Measurements from ENCODE around the gene STAT5B. TPM values are rescaled to one million over a fixed set of nuclear protein-coding genes. Genes with fewer than 3 reads are reported as not detected.

STAT5B gene
- 21.1 TPM in 2 replicates for total RNA-seq (ENCODE audit: low replicate concordance)

DNA sequence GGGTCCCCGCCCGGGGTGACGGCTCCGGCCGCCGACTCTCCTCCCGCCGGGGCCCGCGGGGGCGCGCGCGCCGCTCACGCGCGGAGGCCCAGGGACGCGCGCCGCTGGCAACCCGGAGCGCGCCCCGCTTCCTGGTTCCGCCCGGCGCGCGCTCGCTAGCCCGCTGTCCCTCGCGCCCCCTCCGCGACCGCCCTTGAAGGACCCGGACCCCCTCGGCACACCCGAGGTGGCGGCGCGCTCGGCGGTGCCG lies at the start of gene STAT5B:
Gene STAT5B (minus strand): TSS at position 33 of the 250 bp plus-strand sequence. CDS start 44,264 bp downstream, outside the sequence.

DNA sequence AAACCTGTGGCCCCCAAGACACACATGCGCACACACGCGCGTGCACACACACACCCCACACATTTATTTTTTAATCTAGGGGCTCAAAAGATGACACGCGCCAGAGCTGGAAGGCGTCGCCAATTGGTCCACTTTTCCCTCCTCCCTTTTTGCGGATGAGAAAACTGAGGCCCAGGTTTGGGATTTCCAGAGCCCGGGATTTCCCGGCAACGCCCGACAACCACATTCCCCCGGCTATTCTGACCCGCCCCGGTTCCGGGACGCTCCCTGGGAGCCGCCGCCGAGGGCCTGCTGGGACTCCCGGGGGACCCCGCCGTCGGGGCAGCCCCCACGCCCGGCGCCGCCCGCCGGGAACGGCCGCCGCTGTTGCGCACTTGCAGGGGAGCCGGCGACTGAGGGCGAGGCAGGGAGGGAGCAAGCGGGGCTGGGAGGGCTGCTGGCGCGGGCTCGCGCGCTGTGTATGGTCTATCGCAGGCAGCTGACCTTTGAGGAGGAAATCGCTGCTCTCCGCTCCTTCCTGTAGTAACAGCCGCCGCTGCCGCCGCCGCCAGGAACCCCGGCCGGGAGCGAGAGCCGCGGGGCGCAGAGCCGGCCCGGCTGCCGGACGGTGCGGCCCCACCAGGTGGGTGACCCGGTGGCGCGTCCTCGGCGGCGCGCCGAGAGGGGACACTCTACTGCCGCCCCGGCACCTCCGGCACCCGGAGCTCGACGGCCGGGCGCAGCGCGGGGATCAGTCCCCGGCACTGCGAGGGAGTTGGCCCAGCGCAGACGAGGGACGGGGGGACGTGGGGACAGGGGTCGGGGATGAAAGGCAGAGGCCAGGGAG lies 12.0 kb upstream of the STAT5B start, which contains the start of gene STAT5A:
Gene STAT5A (plus strand): TSS at position 522 of the 826 bp plus-strand sequence. CDS start 914 bp downstream, outside the sequence.

DNA sequence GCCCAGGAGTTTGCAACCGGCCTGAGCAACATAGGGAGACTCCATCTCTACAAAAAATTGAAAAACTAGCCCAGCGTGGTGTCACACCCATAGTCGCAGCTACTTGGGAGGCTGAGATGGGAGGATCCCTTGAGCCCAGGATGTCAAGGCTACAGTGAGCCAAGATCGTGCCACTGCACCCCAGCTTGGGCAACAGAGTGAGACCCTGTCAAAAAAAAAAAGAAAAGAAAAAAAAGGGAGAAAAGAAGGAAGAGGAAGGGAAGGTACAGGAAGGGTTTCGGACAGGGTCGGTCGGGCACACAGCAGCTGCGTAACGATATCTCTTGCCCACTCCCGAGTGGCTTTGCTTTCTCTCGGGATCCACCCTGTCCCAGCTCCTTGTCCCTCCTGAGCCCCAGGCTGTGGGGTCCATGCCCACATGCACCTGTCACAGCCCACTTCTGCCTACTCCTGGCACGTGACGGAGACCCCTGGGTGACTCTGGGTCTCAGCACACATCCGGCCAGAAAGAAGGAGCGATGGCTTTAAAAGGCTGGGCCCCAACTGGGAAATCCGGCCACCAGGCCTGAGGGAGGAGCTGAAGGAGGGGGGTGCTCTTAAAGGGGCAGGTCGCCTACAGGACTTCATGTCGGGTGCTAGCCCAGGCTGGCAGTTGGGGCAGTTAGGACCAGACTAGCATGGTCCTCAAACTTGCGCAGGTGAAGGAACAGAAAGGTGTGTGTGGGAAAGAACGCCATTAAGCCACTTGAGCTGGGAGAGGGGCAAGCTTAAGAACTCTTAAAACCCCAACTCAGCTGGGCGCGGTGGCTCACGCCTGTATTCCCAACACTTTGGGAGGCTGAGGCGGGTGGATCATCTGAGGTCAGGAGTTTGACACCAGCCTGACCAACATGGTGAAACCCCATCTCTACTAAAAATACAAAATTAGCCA lies 82.0 kb downstream of the STAT5B start, which contains the start of gene GHDC:
Gene GHDC (minus strand): TSS at position 526 of the 931 bp plus-strand sequence. CDS start 913 bp downstream, outside the sequence.

DNA sequence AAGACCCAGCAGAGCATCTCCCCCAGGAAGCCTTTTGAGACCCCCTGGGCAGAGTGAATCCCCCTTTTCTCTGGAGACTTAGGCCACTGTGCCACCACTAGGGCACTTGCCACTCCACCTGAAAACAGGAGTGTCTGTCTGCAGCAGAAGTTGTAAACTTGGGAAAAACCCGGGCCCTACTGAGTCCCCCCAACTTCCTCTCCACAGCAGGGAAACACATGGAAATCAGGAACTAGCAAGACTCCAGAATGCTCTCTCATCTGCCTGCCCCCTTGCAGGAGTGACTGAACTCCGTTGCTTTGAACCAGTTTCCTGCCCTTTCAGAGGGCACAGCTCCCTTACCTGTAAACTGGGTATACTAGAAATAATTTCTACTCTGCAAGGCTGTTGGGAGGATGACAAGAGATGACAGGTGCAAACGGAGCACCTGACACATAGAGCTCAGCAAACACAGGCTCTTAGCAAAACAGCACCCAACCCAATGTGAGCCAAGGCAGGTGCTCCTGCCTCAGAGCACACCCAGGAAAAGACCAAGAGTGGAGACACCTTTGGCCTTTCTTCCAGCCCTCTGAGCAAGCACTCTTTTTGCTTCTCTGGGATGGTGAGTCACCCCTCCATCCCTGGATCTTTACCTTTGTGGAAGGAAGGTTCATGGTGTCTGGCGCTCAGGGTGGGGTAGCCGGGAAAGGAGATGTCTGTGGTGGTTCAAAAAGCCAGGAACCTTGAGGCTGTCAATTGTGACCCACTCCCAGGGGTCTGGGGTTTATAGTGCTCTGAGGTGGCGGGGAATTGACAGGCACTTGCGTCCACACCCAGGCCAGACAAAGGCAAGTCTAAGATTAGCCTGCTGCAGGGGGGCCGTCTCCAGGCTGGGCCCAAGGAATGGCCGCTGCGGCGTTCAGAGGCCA lies 91.2 kb downstream of the STAT5B start, which contains the start of gene HCRT:
Gene HCRT (minus strand): TSS at position 740 of the 908 bp plus-strand sequence. CDS start 87 bp downstream, at position 653.

DNA sequence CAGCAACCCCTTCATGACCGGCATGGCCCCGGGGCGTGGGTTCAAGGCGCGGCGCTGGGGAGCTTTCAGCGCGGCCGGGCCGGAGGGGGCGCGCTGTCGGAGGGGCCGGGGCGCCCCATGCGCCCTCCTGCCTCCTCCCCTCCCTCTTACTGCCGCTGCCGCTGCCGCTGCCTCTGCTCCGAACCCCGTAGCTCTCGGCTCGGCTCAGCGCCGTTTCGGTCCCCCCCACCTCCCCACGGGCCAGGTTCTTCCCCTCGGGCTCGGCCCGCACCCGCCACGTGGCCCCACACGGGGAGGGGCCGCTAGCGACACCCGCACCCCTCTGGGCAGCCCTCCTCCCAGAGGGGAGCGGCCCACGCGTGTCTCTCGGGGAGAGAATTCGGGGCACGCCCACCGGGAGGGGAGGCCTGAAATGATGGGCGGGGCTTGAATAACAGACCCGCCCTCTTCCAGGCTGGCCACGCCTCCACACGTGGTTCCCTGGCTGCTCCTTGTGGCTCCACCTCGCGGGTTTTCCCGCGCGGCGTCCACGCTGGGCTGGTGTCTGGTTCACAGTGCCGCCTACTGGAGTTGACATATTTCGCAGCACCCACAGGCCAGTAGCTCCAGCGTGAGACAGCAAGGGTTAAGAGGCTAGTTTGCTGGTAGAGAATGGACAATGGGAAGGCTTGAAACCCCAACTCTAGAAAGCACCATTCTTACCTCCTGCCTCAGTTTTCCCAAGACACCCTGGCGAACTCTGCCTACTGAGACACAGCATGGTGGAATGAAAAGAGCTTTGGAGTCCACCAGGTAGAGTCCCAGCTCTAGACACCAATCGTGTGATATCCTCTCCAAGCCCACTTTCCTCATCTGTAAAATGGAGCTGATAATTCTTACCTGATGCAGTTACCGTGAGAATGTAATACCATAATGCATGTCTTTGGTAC lies 95.0 kb downstream of the STAT5B start, which contains the start of gene KCNH4:
Gene KCNH4 (minus strand): TSS at position 221 of the 929 bp plus-strand sequence. CDS start 197 bp downstream, at position 24.

Other genes starting within 250 kb of the STAT5B start
- gene C17orf113, start 225.8 kb downstream of the STAT5B start, total RNA-seq (ENCODE audit: low replicate concordance): under 0.01 and 0.15 TPM in 2 replicates
- gene ZNF385C, start 177.9 kb downstream of the STAT5B start, total RNA-seq (ENCODE audit: low replicate concordance): under 0.01 TPM in 1 of 2 replicates, not detected in the other
- gene DHX58, start 163.7 kb downstream of the STAT5B start, total RNA-seq (ENCODE audit: low replicate concordance): 5.9 and 15.3 TPM in 2 replicates
- 5.6 and 11.1 TPM in 2 replicates for gene KAT2A, start 155.0 kb downstream of the STAT5B start, total RNA-seq (ENCODE audit: low replicate concordance)
- not detected in 2 replicates for gene HSPB9, start 153.6 kb downstream of the STAT5B start, total RNA-seq (ENCODE audit: low replicate concordance)
- 41.7 and 64.7 TPM in 2 replicates for gene RAB5C, start 121.4 kb downstream of the STAT5B start, total RNA-seq (ENCODE audit: low replicate concordance)
- gene KCNH4, start 95.2 kb downstream of the STAT5B start, total RNA-seq (ENCODE audit: low replicate concordance): 0.12 TPM in 1 of 2 replicates, not detected in the other
- not detected in 2 replicates for gene HCRT, start 90.9 kb downstream of the STAT5B start, total RNA-seq (ENCODE audit: low replicate concordance)
- 11.1 and 13.4 TPM in 2 replicates for gene GHDC, start 81.9 kb downstream of the STAT5B start, total RNA-seq (ENCODE audit: low replicate concordance)
- 11.4 and 31.5 TPM in 2 replicates for gene STAT5A, start 12.1 kb upstream of the STAT5B start, total RNA-seq (ENCODE audit: low replicate concordance)
- gene STAT3, start 112.1 kb upstream of the STAT5B start, total RNA-seq (ENCODE audit: low replicate concordance): 81.7 and 89.7 TPM in 2 replicates
- 602 and 708 TPM in 2 replicates for gene CAVIN1, start 146.9 kb upstream of the STAT5B start, total RNA-seq (ENCODE audit: low replicate concordance)
- gene ATP6V0A1, start 182.5 kb upstream of the STAT5B start, total RNA-seq (ENCODE audit: low replicate concordance): 39.1 and 76.6 TPM in 2 replicates